Measurements from ENCODE around the gene SLC25A24. TPM values are rescaled to one million over a fixed set of nuclear protein-coding genes. Genes with fewer than 3 reads are reported as not detected.

SLC25A24 gene
- polyA plus RNA-seq, 4 donors = 49.7 to 59.3 (median 58.7) TPM

DNA sequence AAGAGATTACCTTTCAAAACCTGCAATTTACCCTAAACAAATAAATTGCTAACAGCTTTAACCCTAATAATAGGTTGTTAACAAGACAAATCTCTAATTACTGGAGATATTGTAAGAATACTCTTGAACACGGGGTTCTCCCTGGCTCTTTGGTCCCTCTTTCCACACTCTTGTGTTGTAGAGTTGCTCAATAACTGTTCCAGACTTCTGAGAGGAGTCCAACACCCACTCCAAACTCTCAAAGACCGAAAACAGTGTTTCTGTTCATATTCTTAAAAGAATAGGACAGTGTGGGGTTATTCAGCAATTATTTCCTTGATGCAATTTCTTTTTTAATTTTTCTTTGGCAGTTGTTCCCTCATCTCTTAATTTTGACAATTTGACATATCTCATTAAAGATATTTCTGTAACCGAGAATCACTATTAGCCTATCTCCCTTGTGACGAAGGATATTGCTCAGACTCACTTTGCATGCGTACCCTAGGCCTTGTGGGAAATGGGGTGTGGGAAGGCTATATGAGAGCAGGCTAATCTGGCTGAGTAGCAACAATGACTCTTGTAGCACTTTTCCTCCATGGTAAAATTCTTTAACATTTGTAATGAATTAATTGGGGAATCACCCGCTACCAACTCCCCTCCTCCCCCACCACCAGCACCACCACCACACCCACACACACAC lies 90.7 kb downstream of the SLC25A24 start:
- no peak for DNase-seq (ENCODE audit: low read depth in 4 of 4, low spot score in 2 of 4)

DNA sequence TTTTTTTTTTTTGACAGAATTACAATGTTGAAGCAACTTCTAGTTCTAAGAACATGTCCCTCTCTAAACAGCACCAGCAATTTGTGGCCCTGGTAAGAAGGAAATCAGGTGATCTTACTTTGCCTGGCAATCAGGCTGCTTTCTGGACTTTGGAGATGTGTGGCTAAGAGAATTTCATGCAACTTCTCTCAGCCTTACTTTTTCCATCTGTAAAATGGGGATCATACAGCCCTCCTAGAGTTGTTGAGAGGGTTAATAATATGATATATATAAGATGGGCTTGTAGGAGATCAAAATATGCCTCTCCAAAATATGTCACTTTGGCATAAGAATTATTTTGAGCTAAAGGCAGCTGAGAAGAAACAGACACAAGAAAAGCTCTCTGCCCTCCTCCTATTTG lies 92.0 kb downstream of the SLC25A24 start:
- no peak for DNase-seq (ENCODE audit: low read depth in 4 of 4, low spot score in 2 of 4)

- DNase-seq (ENCODE audit: low read depth in 4 of 4, low spot score in 2 of 4) = no peak
These were observed 92.5 kb downstream of the SLC25A24 start for GRCh38 chr1:108107658-108108057.

DNA sequence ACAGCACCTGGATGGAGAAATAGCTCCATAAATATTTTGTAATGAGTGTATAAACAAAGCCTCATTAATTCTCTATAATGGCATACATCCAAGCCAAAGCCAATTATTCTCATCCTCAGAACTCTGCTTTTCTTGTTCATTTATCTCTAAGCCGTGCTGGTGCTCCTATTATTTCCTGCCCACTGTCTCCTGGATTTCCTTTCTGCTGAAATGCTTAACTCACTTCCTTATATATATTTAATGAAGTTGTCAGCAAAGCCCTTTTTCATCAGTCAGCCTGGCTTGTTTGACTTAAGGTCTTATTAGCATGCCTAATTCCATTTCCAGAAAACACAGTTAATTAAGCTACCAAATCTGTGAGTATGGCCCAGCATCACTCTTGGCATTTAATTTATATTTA lies 93.4 kb downstream of the SLC25A24 start:
- DNase-seq (ENCODE audit: low read depth in 4 of 4, low spot score in 2 of 4) = no peak

GRCh38 chr1:108100148-108100547 lies 100.0 kb downstream of the SLC25A24 start:
- DNase-seq (ENCODE audit: low read depth in 4 of 4, low spot score in 2 of 4) = no peak

- DNase-seq (ENCODE audit: low read depth in 4 of 4, low spot score in 2 of 4) = no peak
These were observed 103.1 kb downstream of the SLC25A24 start for GRCh38 chr1:108097018-108097417.

DNA sequence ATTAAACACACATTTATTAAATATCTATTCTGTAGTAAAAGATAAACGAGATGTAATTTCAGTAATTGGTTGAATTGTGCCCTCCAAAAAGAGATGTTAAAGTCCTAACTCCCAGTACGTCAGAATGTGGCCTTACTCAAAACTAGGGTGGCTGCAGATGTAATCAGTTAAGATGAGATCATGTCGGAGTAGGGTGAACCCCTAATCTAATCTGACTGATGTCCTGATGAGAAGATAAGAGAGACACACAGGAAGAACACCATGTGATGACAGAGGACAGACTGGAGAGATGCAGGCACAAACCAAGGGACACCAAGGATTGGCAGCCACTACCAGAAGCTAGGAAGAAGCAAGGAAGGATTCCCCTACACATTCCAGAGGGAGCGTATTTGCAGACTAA lies 104.1 kb downstream of the SLC25A24 start:
- no peak for DNase-seq (ENCODE audit: low read depth in 4 of 4, low spot score in 2 of 4)

DNA sequence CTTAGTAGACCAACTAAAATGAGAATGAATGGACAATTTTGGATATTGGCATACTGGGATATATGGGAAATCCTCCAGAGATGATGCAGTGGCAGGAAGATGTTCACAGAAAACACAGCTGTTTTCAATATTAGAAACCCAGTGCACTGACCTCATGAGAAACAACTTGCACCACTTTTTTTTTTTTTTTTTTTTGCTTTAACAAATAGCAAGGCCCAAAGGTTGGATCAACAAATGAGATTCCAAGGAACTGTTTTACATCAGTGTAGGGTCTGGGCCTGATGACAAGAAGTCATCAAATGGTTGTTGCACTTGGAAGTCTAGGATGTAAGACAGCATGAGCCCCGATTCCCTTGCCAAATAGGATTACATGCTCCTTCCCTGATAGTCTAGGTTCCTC lies 110.7 kb downstream of the SLC25A24 start:
- DNase-seq (ENCODE audit: low read depth in 4 of 4, low spot score in 2 of 4) = no peak

GRCh38 chr1:108085628-108086027 lies 114.5 kb downstream of the SLC25A24 start:
- no peak for DNase-seq (ENCODE audit: low read depth in 4 of 4, low spot score in 2 of 4)

DNA sequence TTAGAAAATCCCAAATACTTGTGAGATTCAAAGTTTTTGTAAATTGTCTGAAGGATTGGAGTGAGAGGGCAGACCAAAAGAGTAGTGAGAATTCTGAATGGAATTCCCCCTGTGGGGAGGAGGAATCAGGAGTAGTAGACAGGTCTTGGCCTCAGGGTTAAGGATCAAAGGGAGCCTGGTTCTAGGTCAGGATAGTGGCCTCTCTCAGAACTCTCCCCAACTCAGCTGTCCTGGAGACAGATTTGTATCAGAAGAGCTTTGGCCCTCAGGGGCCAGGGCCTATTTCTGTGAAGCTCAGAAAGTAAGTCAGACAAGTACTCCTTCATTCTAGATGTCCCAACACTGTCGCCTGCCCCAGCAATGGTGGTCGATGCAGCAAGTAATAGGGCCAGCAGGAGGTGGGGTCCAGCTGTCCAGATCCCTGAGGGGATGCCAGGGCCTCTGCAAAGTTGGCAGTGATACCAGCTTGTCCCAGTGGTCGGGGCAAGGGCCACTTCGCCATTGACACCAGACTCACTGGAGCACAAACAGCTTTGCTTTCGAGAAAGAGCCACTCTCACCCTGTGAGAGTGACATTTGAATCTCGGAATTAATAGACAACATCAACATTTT lies 115.2 kb downstream of the SLC25A24 start:
- DNase-seq (ENCODE audit: low read depth in 4 of 4, low spot score in 2 of 4) = no peak

Other genes starting within 250 kb of the SLC25A24 start
- gene VAV3, start 235.2 kb downstream of the SLC25A24 start, polyA plus RNA-seq (ENCODE audit: insufficient read length in 4 of 4) = 100 to 1,000 TPM; 114 to 148 (median 128) TPM
- gene NBPF4, start 43.7 kb upstream of the SLC25A24 start, polyA plus RNA-seq (ENCODE audit: insufficient read length in 4 of 4) = not detected
- not detected for gene NBPF6, start 250.0 kb upstream of the SLC25A24 start, polyA plus RNA-seq (ENCODE audit: insufficient read length in 4 of 4)

Data from left renal cortex interstitium (tissue), 4 donors.